HepG2 (cell line): ENCODE results near the gene SDC1. TPM values are rescaled to one million over a fixed set of nuclear protein-coding genes. Genes with fewer than 3 reads are reported as not detected.

Experiments used
- FOSL1 ChIP-seq: sonication (generic); formaldehyde crosslinking; IDR thresholded peaks from 2 replicates; pipeline ENCODE4 v1.9.0; 2021; ENCODE audit warnings: missing genetic modification reagents, borderline replicate concordance
- GTF2F1 ChIP-seq: fragments of 150-350 bp; IDR thresholded peaks from 2 replicates; pipeline ENCODE4 v1.6.1; 2014; ENCODE audit warnings: low read length
- KAT2B ChIP-seq: fragments of 150-350 bp; IDR thresholded peaks from 2 replicates; pipeline ENCODE4 v1.6.1; 2014; ENCODE audit warnings: low read depth, low read length, borderline replicate concordance
- KMT2A ChIP-seq: sonication (generic); formaldehyde crosslinking; IDR thresholded peaks from 2 replicates; pipeline ENCODE4 v1.4.0; 2020; ENCODE audit warnings: missing genetic modification reagents
- SMARCC2 ChIP-seq: fragments of 450-650 bp; IDR thresholded peaks from 2 replicates; pipeline ENCODE4 v1.6.1; 2017; ENCODE audit warnings: antibody characterized with exemption, mild to moderate bottlenecking
- SPEN ChIP-seq: sonication (generic); formaldehyde crosslinking; IDR thresholded peaks from 2 replicates; pipeline ENCODE4 v1.5.1; 2020; ENCODE audit warnings: low read depth, mild to moderate bottlenecking, missing genetic modification reagents
- ZNF101 ChIP-seq: sonication (generic); formaldehyde crosslinking; IDR thresholded peaks from 2 replicates; pipeline ENCODE4 v1.4.0; 2020; ENCODE audit warnings: mild to moderate bottlenecking, low read depth, missing genetic modification reagents, borderline replicate concordance
- ZNF253 ChIP-seq: sonication (generic); formaldehyde crosslinking; IDR thresholded peaks from 2 replicates; pipeline ENCODE4 v1.8.0; 2022; ENCODE audit warnings: mild to moderate bottlenecking, missing genetic modification reagents, borderline replicate concordance
- ZNF607 ChIP-seq: sonication (generic); formaldehyde crosslinking; IDR thresholded peaks from 2 replicates; pipeline ENCODE4 v1.5.1; 2020; ENCODE audit warnings: missing genetic modification reagents, mild to moderate bottlenecking, borderline replicate concordance
- ZNF652 ChIP-seq: IDR thresholded peaks from 2 replicates; pipeline ENCODE4 v1.6.1; 2016; ENCODE audit warnings: low read depth, borderline replicate concordance
- ZNF780A ChIP-seq: sonication (generic); formaldehyde crosslinking; IDR thresholded peaks from 2 replicates; pipeline ENCODE4 v1.8.0; 2022; ENCODE audit warnings: mild to moderate bottlenecking, missing genetic modification reagents, moderate library complexity
- polyA plus RNA-seq, 8 experiments: library from polyadenylated mRNA; depleted of rRNA in 3 of 8; stranded (reverse) in 7 of 8; unstranded in 1 of 8; fragments of >200 nt; fragmentation: Illumina TruSeq in 4 of 8; extraction: Trizol in 4 of 8; gene quantifications; 2 replicates each; pipeline versions ENCODE4 v1.2.1 to v1.2.3, GENCODE V29; 2011 to 2016; ENCODE audit warnings: low read depth in 4 of 8, missing spikeins in 1 of 8, mixed read lengths in 1 of 8; ENCODE audit not compliant: insufficient read depth in 1 of 8
- total RNA-seq, 5 experiments: library from RNA; depleted of rRNA; stranded (reverse); fragments of >200 nt; fragmentation: Illumina TruSeq; extraction: Trizol; gene quantifications; 2 replicates each; pipeline ENCODE4 v1.2.3, GENCODE V29; 2016; ENCODE audit warnings: low read depth in 1 of 5
- TF ChIP-seq, protein P1 (sequence below): sonication (generic); formaldehyde crosslinking; IDR thresholded peaks from 2 replicates; pipeline ENCODE4 v1.4.0; 2020; ENCODE audit warnings: missing genetic modification reagents
- TF ChIP-seq, protein P2 (sequence below): sonication (generic); formaldehyde crosslinking; IDR thresholded peaks from 2 replicates; pipeline ENCODE4 v1.8.1; 2023; ENCODE audit warnings: mild to moderate bottlenecking, missing genetic modification reagents, borderline replicate concordance
- TF ChIP-seq, protein P3 (sequence below): sonication (generic); formaldehyde crosslinking; IDR thresholded peaks from 2 replicates; pipeline ENCODE4 v1.5.0; 2020; ENCODE audit warnings: missing genetic modification reagents, mild to moderate bottlenecking, borderline replicate concordance
- TF ChIP-seq, protein P4 (sequence below): sonication (generic); formaldehyde crosslinking; IDR thresholded peaks from 2 replicates; pipeline ENCODE4 v1.8.0; 2022; ENCODE audit warnings: mild to moderate bottlenecking, missing genetic modification reagents, borderline replicate concordance

The SDC1 gene
- total and polyA plus RNA-seq, 2 of the 13 experiments (the other 11 are each of a cell fraction or from before 2014, with no cell fraction given) = 108 to 119 TPM

DNA sequence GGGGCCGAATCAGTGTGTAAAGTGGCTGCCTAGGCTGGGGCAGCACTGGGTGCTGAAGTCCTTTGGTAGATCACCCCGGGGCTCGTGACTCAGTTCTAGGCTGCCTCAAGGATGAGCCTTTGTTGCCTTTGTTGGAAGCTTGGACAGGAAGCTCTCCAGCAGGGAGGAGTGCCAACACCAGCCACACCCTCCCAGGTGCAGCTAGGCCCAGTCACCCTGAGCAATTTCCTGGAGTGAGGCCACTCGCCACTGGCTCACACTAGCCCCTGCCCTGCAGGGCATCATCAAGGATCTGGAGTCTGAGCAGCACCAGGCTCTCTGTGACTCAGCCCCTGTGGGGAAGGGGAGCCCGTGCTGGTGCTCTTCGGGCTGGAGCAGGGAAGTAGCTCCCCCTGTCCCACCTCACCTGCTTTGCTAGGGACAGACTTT, 6.7 kb upstream of the SDC1 start (continued):
- no peak for TF ChIP-seq ZNF101
- TF ChIP-seq KAT2B = no peak
- TF ChIP-seq, protein P1, sequence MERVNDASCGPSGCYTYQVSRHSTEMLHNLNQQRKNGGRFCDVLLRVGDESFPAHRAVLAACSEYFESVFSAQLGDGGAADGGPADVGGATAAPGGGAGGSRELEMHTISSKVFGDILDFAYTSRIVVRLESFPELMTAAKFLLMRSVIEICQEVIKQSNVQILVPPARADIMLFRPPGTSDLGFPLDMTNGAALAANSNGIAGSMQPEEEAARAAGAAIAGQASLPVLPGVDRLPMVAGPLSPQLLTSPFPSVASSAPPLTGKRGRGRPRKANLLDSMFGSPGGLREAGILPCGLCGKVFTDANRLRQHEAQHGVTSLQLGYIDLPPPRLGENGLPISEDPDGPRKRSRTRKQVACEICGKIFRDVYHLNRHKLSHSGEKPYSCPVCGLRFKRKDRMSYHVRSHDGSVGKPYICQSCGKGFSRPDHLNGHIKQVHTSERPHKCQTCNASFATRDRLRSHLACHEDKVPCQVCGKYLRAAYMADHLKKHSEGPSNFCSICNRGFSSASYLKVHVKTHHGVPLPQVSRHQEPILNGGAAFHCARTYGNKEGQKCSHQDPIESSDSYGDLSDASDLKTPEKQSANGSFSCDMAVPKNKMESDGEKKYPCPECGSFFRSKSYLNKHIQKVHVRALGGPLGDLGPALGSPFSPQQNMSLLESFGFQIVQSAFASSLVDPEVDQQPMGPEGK (CRISPR knock-in tag) = no peak
- no peak for TF ChIP-seq ZNF652 (CRISPR knock-in tag)
- no peak for TF ChIP-seq SPEN (CRISPR knock-in tag)
- TF ChIP-seq, protein P2, sequence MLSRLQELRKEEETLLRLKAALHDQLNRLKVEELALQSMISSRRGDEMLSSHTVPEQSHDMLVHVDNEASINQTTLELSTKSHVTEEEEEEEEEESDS (CRISPR knock-in tag) = no peak
- no peak for TF ChIP-seq ZNF780A (CRISPR knock-in tag)
- no peak for TF ChIP-seq SMARCC2
- TF ChIP-seq FOSL1 (CRISPR knock-in tag) = no peak
- TF ChIP-seq, protein P3, sequence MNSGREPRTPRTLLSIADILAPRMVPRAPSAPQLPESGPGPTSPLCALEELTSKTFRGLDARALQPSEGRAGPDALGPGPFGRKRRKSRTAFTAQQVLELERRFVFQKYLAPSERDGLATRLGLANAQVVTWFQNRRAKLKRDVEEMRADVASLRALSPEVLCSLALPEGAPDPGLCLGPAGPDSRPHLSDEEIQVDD = no peak
- TF ChIP-seq ZNF607 (CRISPR knock-in tag) = no peak
- no peak for TF ChIP-seq ZNF253 (CRISPR knock-in tag)
- TF ChIP-seq KMT2A (CRISPR knock-in tag) = no peak
- TF ChIP-seq GTF2F1 = no peak
- TF ChIP-seq, protein P4, sequence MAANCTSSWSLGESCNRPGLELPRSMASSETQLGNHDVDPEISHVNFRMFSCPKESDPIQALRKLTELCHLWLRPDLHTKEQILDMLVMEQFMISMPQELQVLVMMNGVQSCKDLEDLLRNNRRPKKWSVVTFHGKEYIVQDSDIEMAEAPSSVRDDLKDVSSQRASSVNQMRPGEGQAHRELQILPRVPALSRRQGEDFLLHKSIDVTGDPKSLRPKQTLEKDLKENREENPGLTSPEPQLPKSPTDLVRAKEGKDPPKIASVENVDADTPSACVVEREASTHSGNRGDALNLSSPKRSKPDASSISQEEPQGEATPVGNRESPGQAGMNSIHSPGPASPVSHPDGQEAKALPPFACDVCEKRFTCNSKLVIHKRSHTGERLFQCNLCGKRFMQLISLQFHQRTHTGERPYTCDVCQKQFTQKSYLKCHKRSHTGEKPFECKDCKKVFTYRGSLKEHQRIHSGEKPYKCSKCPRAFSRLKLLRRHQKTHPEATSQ (CRISPR knock-in tag) = no peak
